Stimulated activated CD8-positive, alpha-beta memory T cell treated with anti-CD3 and anti-CD28 coated beads, Interleukin-15, amount 100 ng/mL, for 24 hours (primary cell): Measurements from ENCODE around the gene ARMC7.
"Not testable (repeated sequence)": the region's sequence is repeated elsewhere in the genome, so short reads cannot be mapped to it uniquely, and the experiment has no call there.

Source experiments
- DNase-seq: peaks from one replicate; pipeline ENCODE4 v3.0.0-alpha.2; 2020; ENCODE audit warnings: low read depth

ARMC7 gene

GRCh38 chr17:75154195-75155106 lies 44.7 kb downstream of the ARMC7 start, which contains the start of gene JPT1:
Gene JPT1, minus strand, starts transcription at chr17:75154512. Its CDS starts 115 bp downstream, at chr17:75154397.
- peak; percentile 87 for DNase-seq

- DNase-seq: no peak
Measured at GRCh38 chr17:75155191-75155601, 45.4 kb downstream of the ARMC7 start.

DNA sequence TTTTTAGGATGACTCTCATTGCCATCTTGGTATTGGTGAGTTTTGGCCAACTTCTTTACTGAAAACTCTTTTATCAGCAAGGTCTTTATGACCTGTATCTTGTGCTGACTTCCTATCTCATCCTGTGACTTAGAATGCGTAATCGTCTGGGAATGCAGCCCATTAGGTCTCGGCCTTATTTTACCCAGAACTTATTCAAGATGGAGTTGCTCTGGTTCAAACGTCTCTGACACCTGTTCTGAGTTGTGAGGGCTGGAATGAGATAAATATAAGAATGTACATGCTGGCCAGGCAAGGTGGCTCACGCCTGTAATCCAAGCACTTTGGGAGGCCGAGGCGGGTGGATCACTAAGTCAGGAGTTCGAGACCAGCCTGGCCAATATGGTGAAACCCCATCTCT lies 48.7 kb downstream of the ARMC7 start:
- not testable (repeated sequence) for DNase-seq

GRCh38 chr17:75159196-75160031 lies 49.6 kb downstream of the ARMC7 start:
- DNase-seq: no peak

GRCh38 chr17:75160211-75160610 lies 50.4 kb downstream of the ARMC7 start:
- DNase-seq: no peak

DNA sequence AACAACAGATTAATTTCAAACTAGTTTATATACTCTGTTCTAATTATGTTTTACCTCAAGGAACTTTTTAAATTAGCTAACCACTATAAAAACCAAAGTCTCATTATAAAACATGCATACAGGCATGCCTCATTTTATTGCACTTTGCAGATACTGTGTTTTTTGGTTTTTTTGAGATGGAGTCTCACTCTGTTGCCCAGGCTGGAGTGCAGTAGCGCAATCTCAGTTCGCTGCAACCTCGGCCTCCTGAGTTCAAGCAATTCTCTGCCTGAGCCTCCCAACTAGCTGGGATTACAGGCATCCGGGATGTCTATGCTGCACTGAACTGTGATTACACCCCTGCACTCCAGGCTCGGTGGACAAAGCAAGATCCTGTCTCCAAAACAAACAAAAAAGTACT lies 53.3 kb downstream of the ARMC7 start:
- no peak for DNase-seq

DNA sequence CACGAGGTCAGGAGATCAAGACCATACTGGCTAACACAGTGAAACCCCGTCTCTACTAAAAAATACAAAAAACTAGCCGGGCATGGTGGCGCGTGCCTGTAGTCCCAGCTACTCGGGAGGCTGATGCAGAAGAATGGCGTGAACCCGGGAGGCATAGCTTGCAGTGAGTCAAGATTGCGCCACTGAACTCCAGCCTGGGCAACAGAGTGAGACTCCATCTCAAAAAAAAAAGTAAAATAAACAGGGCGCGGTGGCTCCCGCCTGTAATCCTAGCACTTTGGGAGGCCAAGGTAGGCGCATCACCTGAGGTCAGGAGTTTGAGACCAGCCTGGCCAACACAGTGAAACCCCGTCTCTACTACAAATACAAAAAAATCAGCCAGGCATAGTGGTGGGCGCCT lies 54.8 kb downstream of the ARMC7 start:
- not testable (repeated sequence) for DNase-seq

GRCh38 chr17:75168998-75169397 lies 59.2 kb downstream of the ARMC7 start:
- DNase-seq: no peak

GRCh38 chr17:75173526-75173925 lies 63.8 kb downstream of the ARMC7 start:
- DNase-seq: no peak

- DNase-seq: no peak
Measured at GRCh38 chr17:75174996-75175395, 65.2 kb downstream of the ARMC7 start.

DNA sequence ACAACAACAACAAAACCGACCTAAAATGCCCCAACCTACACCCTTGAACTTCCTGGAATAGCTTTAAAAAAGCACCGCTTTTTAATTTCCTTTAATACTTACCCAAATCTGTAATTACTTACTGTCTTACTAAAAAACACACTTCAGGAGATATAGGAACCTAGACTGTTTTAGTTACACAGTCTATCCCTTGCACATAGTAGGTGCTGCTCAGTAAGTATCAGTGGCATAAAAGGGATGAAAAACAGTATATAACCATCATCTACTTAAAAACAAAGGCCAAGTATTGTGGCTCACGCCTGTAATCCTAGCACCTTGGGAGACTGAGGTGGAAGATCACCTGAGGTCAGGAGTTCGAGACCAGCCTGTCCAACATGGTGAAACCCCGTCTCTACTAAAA lies 66.9 kb downstream of the ARMC7 start:
- DNase-seq: no peak

GRCh38 chr17:75178453-75178852 lies 68.7 kb downstream of the ARMC7 start:
- DNase-seq: no peak
